GM10248 (cell line): ENCODE data around the gene SULT1E1.

Experiments used
- CTCF ChIA-PET: fragments of 300-600 bp; sonication (Branson Sonifier 250); formaldehyde crosslinking; extraction: SDS; loops from one replicate; lab custom pipeline; 2021; ENCODE audit warnings: antibody characterized with exemption; lab: Yijun Ruan, JAX
- POLR2A ChIA-PET: fragments of 350-650 bp; sonication (Branson Sonifier 250); formaldehyde crosslinking; extraction: SDS; loops from one replicate; lab custom pipeline; 2020; ENCODE audit warnings: antibody characterized with exemption; lab: Yijun Ruan, JAX
- DNase-seq: peaks from one replicate; pipeline ENCODE4 v3.0.0; 2012; ENCODE audit errors: extremely low spot score
- CTCF ChIP-seq: IDR thresholded peaks from 2 replicates; pipeline ENCODE4 v1.5.1; 2012; ENCODE audit warnings: mild to moderate bottlenecking, low read depth; ENCODE audit errors: extremely low read depth, missing control alignments, control extremely low read depth

SULT1E1 gene

GRCh38 chr4:69811166-69811565 lies 48.8 kb downstream of the SULT1E1 start:
- no peak for TF ChIP-seq CTCF
- ChIA-PET CTCF (no interaction called here), POLR2A (no interaction called here)
- no peak for DNase-seq

GRCh38 chr4:69800599-69800998 lies 59.3 kb downstream of the SULT1E1 start:
- POLR2A ChIA-PET = no interaction called here
- no peak for DNase-seq
- CTCF ChIA-PET = no interaction called here
- TF ChIP-seq CTCF = no peak

GRCh38 chr4:69799337-69799736 lies 60.6 kb downstream of the SULT1E1 start:
- ChIA-PET CTCF (no interaction called here), POLR2A (no interaction called here)
- TF ChIP-seq CTCF = no peak
- no peak for DNase-seq

- no peak for DNase-seq
- TF ChIP-seq CTCF = no peak
- CTCF ChIA-PET = interaction anchor here (1.2 kb wide), 1 partner anchor 12 kb away, joined by 3 read pairs; no protein-coding TSS in a partner anchor
- POLR2A ChIA-PET = no interaction called here
Measured at GRCh38 chr4:69793732-69794131, 66.2 kb downstream of the SULT1E1 start.
